Brain pericyte (primary cell): ENCODE measurements around the gene EPHA8.

Source experiments
- DNase-seq: peaks from one replicate; pipeline ENCODE4 v3.0.0-alpha.2; 2012; ENCODE audit warnings: low read depth, low spot score

The EPHA8 gene

GRCh38 chr1:22643928-22644327 is 80.6 kb downstream of the EPHA8 start:
- DNase-seq: no peak

GRCh38 chr1:22645931-22646330 is 82.6 kb downstream of the EPHA8 start:
- DNase-seq: no peak

- DNase-seq: no peak
Measured at GRCh38 chr1:22646384-22646783, 83.1 kb downstream of the EPHA8 start.

DNA sequence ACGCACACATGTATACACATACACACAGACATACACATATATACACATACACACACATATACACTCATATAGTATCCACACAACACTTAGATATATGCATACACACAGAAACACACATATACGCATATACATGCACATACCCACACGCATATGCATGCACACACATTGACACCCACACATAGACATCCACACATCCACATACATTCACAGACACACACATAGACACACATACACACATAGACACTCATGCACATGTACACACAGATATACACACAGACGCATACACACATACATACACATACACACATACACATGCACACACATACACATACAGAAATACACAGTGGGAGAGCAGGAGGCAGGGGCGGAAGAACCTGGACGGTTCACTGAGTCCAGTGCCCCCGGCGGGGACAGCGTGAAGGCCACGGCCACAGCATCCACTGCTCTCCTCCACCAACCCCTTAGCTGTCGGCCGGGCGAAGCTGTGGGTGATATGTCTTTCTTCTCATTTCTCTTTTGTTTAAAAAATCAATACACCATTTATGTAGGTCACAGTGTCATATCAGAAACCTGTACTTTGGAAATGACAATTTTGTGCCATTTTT is 86.9 kb downstream of the EPHA8 start:
- DNase-seq: no peak

DNA sequence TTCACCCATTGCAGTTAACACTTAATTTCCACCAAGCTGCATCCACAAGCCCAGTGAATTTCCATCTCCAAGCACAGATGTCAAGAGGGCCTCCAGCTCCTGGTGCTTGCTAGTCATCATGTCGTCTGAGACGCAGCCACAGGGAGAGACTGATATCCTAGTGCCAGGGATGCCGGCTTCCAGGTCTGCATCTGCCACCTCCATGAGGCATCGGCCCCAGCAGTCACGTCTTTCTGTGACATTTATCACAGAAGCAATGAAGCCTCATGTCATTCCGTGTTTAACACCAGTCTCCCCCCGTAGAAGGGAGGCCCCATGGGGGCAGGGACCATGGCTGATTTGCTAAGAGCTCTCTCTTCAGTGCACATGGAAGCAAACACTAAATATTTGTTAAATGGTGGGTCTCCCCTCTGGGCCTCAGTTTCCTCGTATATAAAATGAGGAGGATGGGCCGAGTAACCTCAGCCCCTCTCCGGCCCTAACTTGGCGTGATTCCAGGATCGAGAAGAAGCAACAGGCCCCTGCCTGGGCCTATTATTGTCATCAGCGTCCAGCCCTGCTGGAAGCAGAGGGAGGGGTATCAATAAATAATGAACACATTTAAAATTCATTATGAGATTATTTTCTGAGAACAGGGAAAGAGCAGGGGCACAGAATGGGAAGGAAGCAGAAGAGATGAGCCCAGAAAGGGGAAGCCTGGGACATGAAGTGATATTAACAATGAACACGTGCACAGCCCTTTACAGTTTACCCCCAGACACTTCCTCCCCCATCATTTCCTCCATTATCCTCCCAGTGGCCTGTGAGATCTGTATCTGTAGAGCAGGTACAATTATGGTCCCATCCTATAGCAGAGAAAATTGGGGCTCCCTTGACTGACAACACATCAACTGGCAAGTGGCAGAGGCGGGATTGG is 88.9 kb downstream of the EPHA8 start:
- no peak for DNase-seq

GRCh38 chr1:22652881-22653316 is 89.6 kb downstream of the EPHA8 start, which contains the start of gene C1QB:
Gene C1QB (plus strand): TSS chr1:22653236. CDS start chr1:22659463, 6,227 bp downstream.
- no peak for DNase-seq
